ENCODE data around the gene TRIML1.
"Not testable (repeated sequence)": the region's sequence is repeated elsewhere in the genome, so short reads cannot be mapped to it uniquely, and the experiment has no call there.

TRIML1 gene

DNA sequence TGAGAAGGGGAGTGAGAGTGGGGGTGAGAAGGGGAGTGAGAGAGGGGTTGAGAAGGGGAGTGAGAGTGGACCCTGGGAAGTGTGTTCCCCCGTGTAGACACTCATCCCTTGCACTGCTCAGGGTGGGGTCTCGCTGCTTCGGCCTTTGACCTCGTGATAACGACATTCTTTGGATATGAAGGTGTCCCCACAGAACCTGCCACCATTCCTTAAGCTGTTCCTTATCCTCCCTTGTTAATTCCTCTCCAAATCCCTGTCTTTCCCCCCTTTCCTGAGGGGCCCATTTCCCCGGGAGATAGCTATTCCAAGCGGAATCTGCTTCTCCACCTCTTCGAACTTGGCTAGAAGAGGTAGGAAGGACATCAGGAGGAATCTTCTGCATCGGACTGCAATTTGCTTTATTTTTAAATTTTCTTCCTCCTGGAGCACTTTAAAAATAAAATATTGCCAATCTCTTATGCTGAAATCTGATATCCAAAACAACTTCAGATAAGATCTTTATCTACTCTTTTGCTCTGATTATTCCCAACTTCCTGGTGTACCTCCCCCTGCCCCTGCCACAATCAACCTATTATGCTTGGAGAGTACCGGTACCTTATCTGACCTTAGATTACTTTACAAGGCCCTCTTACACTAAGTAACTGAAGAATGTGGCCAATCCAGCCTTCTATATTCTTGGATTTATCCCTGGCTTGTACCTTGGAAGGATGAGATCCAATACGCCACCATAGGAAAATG lies 15.6 kb downstream of the TRIML1 start:
- no peak for DNase-seq

GRCh38 chr4:188158336-188158735 lies 19.1 kb downstream of the TRIML1 start:
- no peak for DNase-seq

GRCh38 chr4:188159513-188160226 lies 20.4 kb downstream of the TRIML1 start:
- not testable (repeated sequence) for DNase-seq

GRCh38 chr4:188160406-188160805 lies 21.2 kb downstream of the TRIML1 start:
- no peak for DNase-seq

DNA sequence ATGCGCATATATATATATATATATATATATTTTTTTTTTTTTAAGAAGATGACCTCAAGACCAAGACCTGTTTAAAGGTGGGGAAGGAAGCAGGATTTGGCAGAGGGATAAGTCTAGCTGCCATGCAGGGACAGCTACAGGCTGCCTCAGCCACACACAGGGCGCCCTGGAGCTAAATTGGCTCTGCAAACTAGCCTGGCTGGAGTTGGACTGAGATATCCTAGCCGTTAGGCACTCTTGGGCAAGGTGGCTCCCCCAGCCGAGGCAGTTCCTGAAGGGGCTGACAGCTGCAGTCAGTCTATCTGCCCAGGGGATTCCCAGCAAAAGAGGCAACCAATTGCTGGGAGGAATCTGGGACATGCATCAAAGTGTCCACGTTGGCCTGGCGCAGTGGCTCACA lies 21.9 kb downstream of the TRIML1 start:
- no peak for DNase-seq

GRCh38 chr4:188162698-188163097 lies 23.5 kb downstream of the TRIML1 start:
- DNase-seq = no peak

DNA sequence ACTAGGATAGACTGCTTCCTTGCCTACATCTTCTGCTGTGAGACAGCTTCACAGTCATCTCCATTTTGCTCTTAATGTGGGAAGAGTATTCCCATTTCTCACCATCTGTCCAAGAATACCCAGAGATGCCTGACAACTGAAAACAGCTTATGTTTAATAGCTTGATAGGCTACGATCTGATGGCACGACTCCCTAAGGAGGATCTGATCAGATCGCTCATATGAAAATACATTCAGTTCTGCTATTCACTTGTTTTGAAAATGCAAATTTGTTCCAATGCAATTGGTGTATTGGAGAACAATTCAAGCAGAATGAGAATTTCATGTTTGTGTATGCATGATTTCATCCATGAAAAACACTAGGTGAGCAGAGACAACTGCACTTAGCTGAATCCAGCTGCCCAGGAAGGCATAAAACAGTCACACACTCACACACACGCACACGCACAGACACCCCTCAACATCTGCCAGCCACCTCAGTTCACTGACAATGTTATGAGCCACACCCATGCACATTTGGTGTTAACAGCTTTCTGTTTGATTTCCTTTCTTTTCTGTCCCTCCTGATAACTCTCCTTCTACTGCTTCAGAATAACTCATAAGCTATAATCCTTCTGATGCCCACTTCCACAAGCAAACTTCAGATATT lies 29.6 kb downstream of the TRIML1 start:
- DNase-seq = no peak

- DNase-seq = no peak
Measured at GRCh38 chr4:188171551-188171950, 32.3 kb downstream of the TRIML1 start.

DNA sequence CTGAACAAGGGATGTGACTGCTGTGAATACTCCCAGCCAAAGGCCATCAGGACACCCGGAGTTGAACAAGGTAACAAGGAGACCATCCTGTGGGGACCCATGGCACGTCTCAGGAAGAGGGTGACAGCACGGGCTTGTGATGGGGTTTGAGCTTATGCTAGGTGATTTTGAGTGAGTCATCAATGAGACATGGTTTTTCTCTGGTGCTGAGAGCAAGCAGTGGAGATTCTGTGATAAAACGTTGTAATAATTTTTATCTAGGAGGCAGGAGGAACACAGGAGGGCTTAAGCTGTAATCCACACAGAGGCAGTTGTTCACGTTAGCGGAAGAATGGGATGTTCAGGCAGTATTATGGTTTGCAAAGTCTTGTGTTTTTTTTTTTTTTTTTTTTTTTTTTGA lies 36.0 kb downstream of the TRIML1 start:
- no peak for DNase-seq

GRCh38 chr4:188177997-188178675 lies 38.9 kb downstream of the TRIML1 start:
- no peak for DNase-seq

DNA sequence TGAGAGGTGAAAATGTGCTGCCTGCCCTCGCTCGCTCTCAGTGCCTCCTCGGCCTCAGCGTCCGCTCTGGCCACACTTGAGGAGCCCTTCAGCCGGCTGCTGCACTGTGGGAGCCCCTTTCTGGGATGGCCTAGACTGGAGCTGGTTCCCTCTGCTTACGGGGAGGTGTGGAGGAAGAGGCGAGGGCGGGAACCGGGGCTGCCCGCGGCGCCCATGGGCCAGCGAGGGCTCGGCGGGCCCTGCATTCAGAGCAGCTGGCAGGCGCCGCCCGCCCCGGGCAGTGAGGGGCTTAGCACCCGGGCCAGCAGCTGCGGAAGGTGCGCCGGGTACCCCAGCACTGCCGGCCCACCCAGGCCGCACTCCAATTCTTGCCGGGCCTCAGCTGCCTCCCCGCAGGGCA lies 39.6 kb downstream of the TRIML1 start:
- no peak for DNase-seq

GRCh38 chr4:188187106-188187505 lies 47.9 kb downstream of the TRIML1 start:
- no peak for DNase-seq

- no peak for DNase-seq
Measured at GRCh38 chr4:188190461-188190860, 51.2 kb downstream of the TRIML1 start.

DNA sequence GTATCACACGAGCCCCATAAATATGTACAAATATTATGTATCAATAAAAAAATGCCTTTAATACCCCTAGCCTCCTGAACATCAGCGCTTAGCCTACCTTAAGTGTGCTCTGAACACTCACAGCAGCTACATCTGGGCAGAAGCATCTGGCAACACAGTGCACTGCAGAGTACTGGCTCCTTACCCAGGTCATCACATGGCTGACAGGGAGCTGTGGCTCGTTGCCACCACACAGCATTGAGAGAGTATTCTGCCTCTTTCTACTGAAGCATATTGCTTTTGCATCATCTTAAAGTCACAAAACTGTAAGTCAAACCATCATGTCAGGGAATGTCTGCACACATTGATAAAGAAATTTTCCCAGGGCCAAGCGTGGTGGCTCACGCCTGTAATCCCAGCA lies 55.2 kb downstream of the TRIML1 start:
- no peak for DNase-seq

DNA sequence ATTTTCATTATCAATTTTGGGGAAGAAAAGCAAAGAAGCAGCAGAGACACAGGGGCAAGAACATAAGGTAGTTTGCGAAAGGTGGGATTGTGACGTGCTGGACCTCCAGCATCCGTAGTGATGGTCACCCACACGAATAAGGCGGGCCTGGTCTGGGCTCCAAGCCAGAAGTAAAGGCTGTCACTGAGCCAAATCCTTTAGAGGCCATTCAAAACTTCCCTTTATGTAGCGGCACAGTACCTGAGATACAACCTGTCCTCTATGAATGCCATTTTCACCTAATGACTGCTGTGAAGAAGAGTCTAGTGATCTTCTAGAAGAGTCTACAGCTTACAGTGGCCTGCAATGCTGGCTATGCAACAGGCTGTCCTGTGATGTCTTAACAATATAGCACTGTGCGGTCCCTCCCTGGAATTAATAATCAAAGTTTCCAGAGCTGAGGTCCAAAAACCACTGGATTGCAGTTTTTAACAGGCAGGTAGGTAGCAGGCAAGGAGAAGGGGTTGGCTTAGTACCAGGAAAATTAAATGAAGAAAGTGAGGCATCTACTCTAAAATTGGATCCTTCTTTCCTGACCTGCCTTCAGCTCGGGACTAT lies 56.2 kb downstream of the TRIML1 start:
- no peak for DNase-seq

DNA sequence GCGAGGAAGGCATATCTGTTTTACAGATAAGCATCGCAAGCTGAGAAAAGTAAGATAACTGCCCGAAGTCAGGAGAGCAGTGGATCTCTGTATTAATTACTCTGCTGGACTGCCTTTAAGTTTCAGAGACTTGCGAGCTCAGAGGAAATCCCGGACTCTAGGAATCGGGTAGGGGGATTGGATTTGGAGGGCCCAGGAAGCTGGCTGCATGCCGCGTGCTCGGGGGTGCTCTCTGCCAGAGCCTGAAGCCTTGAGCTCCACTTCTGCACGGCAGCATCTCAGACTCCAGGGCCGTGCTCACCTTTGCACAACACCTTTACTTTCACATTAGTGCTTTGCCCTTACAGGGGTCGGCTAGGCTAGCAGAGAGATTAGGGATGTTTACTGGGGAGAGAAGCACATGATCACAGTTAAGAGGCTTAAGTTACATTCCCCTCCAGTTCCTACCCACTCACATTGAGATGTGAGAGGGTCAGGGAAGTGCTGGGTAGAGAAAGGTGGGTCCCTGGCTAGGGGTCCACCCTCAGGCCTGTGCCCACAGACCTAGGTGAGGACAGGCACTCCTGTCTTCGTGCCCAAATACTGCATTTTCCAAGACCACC lies 57.0 kb downstream of the TRIML1 start:
- no peak for DNase-seq

All from activated CD4-positive, alpha-beta T cell treated with anti-CD3 and anti-CD28 coated beads for 48 hours (primary cell).